Left forelimb (tissue), 1 donor: ENCODE results near the gene HOXA4.

Experiments used
- DNase-seq: peaks from one replicate; pipeline ENCODE4 v3.0.0-alpha.2; 2018; ENCODE audit warnings: low spot score

The HOXA4 gene

GRCh38 chr7:27105301-27106031 is 25.1 kb downstream of the HOXA4 start:
- no peak for DNase-seq

- DNase-seq, result no peak
Measured at GRCh38 chr7:27104341-27105058, 26.1 kb downstream of the HOXA4 start.

GRCh38 chr7:27103489-27104226 is 26.9 kb downstream of the HOXA4 start:
- no peak for DNase-seq

- DNase-seq, result no peak
Measured at GRCh38 chr7:27102581-27103442, 27.7 kb downstream of the HOXA4 start, which contains the start of gene HOXA2. Gene HOXA2, minus strand, starts transcription at chr7:27102683. Its CDS starts 183 bp downstream, at chr7:27102500.

- no peak for DNase-seq
Measured at GRCh38 chr7:27101957-27102580, 28.5 kb downstream of the HOXA4 start.

GRCh38 chr7:27101171-27101956 is 29.2 kb downstream of the HOXA4 start:
- DNase-seq, result no peak

GRCh38 chr7:27100694-27101170 is 29.8 kb downstream of the HOXA4 start:
- no peak for DNase-seq

- DNase-seq, result no peak
Measured at GRCh38 chr7:27099453-27100370, 30.8 kb downstream of the HOXA4 start.

GRCh38 chr7:27098578-27099451 is 31.7 kb downstream of the HOXA4 start:
- DNase-seq, result no peak

GRCh38 chr7:27097686-27098577 is 32.6 kb downstream of the HOXA4 start:
- DNase-seq, result no peak

- no peak for DNase-seq
Measured at GRCh38 chr7:27096768-27097514, 33.6 kb downstream of the HOXA4 start.

GRCh38 chr7:27095897-27096767 is 34.4 kb downstream of the HOXA4 start, which contains the start of gene HOXA1:
Gene HOXA1, minus strand, starts transcription at chr7:27096000. Its CDS starts 88 bp downstream, at chr7:27095912.
- DNase-seq, result no peak

GRCh38 chr7:27095050-27095896 is 35.3 kb downstream of the HOXA4 start:
- DNase-seq, result no peak

GRCh38 chr7:27094304-27095049 is 36.1 kb downstream of the HOXA4 start:
- no peak for DNase-seq
